Measurements from ENCODE around the gene CD99L2. TPM values are rescaled to one million over a fixed set of nuclear protein-coding genes. Genes with fewer than 3 reads are reported as not detected.
A peak's percentile ranks its signal among the peaks of the same experiment; 100 is the strongest.

The CD99L2 gene
- total RNA-seq = 10 to 100 TPM; 25.5 to 53.6 (median 33.0) TPM
- long read RNA-seq, partial matches to known transcripts = 0 of 2 reads
- long read RNA-seq, other reads (novel, unspliced or antisense) = 2 of 2 reads

- intact Hi-C loops (cut with DNase I) = no loop called here
- Histone ChIP-seq H3K27me3 (no peaks in the 10 kb centered on the region), H3K9me3 (no peaks in the 10 kb centered on the region), H3K36me3 (no peaks in the 10 kb centered on the region), H3K4me1 (no peaks in the 10 kb centered on the region), H3K4me3 (peak within 1 kb of the TSS; percentile 49 to 60 (median 58)), H3K27ac (peak within 1 kb of the TSS; percentile 60 to 78 (median 67))
- ATAC-seq (peak; percentile 95 to 98 (median 96)), DNase-seq (peak; percentile 91 to 93 (median 92))
- TF ChIP-seq POLR2A (IDR thresholded peaks at IDR 0.05) (peak; percentile 26), CTCF (IDR thresholded peaks at IDR 0.05) (no peak)
- WGBS (ENCODE audit: insufficient coverage, low coverage, low lambda C conversion rate, missing lambda C conversion rate) = 31% methylated on average over 27 of the region's 95 CpGs
Observed at GRCh38 chrX:150898343-150899190, at the start of gene CD99L2. TSS of gene CD99L2 (minus strand) at chrX:150898668. CDS start at chrX:150898588, 80 bp downstream.

- 25% methylated on average over 2 of the region's 3 CpGs for WGBS (ENCODE audit: insufficient coverage, low coverage, low lambda C conversion rate, missing lambda C conversion rate)
- Histone ChIP-seq H3K36me3 (no peaks in the 10 kb centered on the region), H3K4me3 (no peak overlapping the region), H3K27ac (no peak overlapping the region), H3K27me3 (no peaks in the 10 kb centered on the region), H3K9me3 (no peaks in the 10 kb centered on the region), H3K4me1 (no peaks in the 10 kb centered on the region)
- DNase-seq (no peak), ATAC-seq (no peak)
- TF ChIP-seq POLR2A (IDR thresholded peaks at IDR 0.05) (no peak), CTCF (IDR thresholded peaks at IDR 0.05) (no peak)
- intact Hi-C loops (cut with DNase I) = no loop called here
Observed at GRCh38 chrX:150944233-150944632, 45.8 kb upstream of the CD99L2 start.

GRCh38 chrX:150942942-150943594, 44.6 kb upstream of the CD99L2 start:
- Histone ChIP-seq H3K36me3 (no peaks in the 10 kb centered on the region), H3K27ac (no peak overlapping the region), H3K27me3 (no peaks in the 10 kb centered on the region), H3K9me3 (no peaks in the 10 kb centered on the region), H3K4me3 (no peak overlapping the region), H3K4me1 (no peaks in the 10 kb centered on the region)
- no peak for TF ChIP-seq POLR2A (IDR thresholded peaks at IDR 0.05)
- TF ChIP-seq CTCF (IDR thresholded peaks at IDR 0.05) = no peak
- DNase-seq (no peak), ATAC-seq (no peak)
- intact Hi-C loops (cut with DNase I) = no loop called here
- 47% methylated on average over 1 of the region's 9 CpGs for WGBS (ENCODE audit: insufficient coverage, low coverage, low lambda C conversion rate, missing lambda C conversion rate)

- ATAC-seq (no peak), DNase-seq (no peak)
- no peak overlapping the region for H3K27ac ChIP-seq
- no peak overlapping the region for H3K4me3 ChIP-seq
- TF ChIP-seq POLR2A (IDR thresholded peaks at IDR 0.05) = no peak
- TF ChIP-seq CTCF (IDR thresholded peaks at IDR 0.05) = no peak
- intact Hi-C loops (cut with DNase I) = no loop called here
- no peaks in the 10 kb centered on the region for H3K9me3 ChIP-seq
- no peaks in the 10 kb centered on the region for H3K36me3 ChIP-seq
- no peaks in the 10 kb centered on the region for H3K4me1 ChIP-seq
- H3K27me3 ChIP-seq = no peaks in the 10 kb centered on the region
- WGBS (ENCODE audit: insufficient coverage, low coverage, low lambda C conversion rate, missing lambda C conversion rate) = 26% methylated on average over 2 of the region's 2 CpGs
Observed at GRCh38 chrX:150941580-150941979, 43.1 kb upstream of the CD99L2 start.
